Gastroesophageal sphincter (tissue), 4 donors: ENCODE results near the gene ULK4. TPM values are rescaled to one million over a fixed set of nuclear protein-coding genes. Genes with fewer than 3 reads are reported as not detected.

Source experiments
- ATAC-seq: fragments of 150-250 bp; one replicate; pipeline ENCODE4 v1.9.1; 2016; ENCODE audit warnings: mild to moderate bottlenecking, moderate library complexity
- H3K27ac ChIP-seq, 4 donors: fragments of 200-600 bp; sonication (generic) in 3 of 4; 1 replicate in 3 of 4; 2 replicates in 1 of 4; pipeline ENCODE4 v1.5.1; 2016 to 2019
- H3K27me3 ChIP-seq: fragments of 200-600 bp; sonication (generic); one replicate; pipeline ENCODE4 v1.5.1; 2019
- H3K36me3 ChIP-seq, 2 donors: fragments of 200-600 bp; sonication (generic); one replicate each; pipeline ENCODE4 v1.5.1; 2019; ENCODE audit warnings: control low read depth in 1 of 2
- H3K4me1 ChIP-seq, 3 donors: fragments of 200-600 bp; sonication (generic); 1 replicate in 2 of 3; 2 replicates in 1 of 3; pipeline ENCODE4 v1.5.1; 2016 to 2019; ENCODE audit warnings: control low read depth in 2 of 3
- H3K4me3 ChIP-seq, 2 donors: fragments of 200-600 bp; sonication (generic); one replicate each; pipeline ENCODE4 v1.5.1; 2019; ENCODE audit warnings: mild to moderate bottlenecking in 1 of 2, moderate library complexity in 1 of 2
- H3K9me3 ChIP-seq, 3 donors: fragments of 200-600 bp; sonication (generic); one replicate each; pipeline ENCODE4 v1.5.1; 2017 to 2019; ENCODE audit warnings: control low read depth in 2 of 3
- EP300 ChIP-seq: sonication (generic); formaldehyde crosslinking; IDR thresholded peaks from one replicate; pipeline ENCODE4 v1.6.1; 2017; ENCODE audit warnings: antibody characterized with exemption, mild to moderate bottlenecking
- POLR2A ChIP-seq, 2 donors: fragments of 450-650 bp; IDR thresholded peaks; one replicate each; pipeline ENCODE4 v1.6.1; 2017; ENCODE audit warnings: antibody characterized with exemption in 2 of 2, mild to moderate bottlenecking in 2 of 2, moderate library complexity in 1 of 2
- POLR2AphosphoS5 ChIP-seq: sonication (generic); formaldehyde crosslinking; IDR thresholded peaks from one replicate; pipeline ENCODE4 v1.6.1; 2017; ENCODE audit warnings: antibody characterized with exemption
- WGBS, 2 donors: methylation state at CpG; one replicate each; pipeline ENCODE4 v1.1.5; 2018; ENCODE audit warnings: low coverage in 1 of 2; 5-methylcytosine and 5-hydroxymethylcytosine counted together
- total RNA-seq, 4 donors: library from RNA; depleted of rRNA; stranded (reverse); fragments of >200 nt; gene quantifications; one replicate each; pipeline ENCODE4 v1.1.0, GENCODE V29; 2016
- TF ChIP-seq, protein P1 (sequence below), 4 experiments: fragments of 200-600 bp in 2 of 4; fragments of 450-650 bp in 2 of 4; sonication (generic) in 1 of 4; IDR thresholded peaks; one replicate each; pipeline ENCODE4 v1.5.1; 2017 to 2019; ENCODE audit warnings: antibody characterized with exemption in 4 of 4, mild to moderate bottlenecking in 2 of 4, moderate library complexity in 2 of 4

ULK4 gene
- total RNA-seq, 4 donors from 2014 or later = 3.8 to 15.4 (median 8.8) TPM

DNA sequence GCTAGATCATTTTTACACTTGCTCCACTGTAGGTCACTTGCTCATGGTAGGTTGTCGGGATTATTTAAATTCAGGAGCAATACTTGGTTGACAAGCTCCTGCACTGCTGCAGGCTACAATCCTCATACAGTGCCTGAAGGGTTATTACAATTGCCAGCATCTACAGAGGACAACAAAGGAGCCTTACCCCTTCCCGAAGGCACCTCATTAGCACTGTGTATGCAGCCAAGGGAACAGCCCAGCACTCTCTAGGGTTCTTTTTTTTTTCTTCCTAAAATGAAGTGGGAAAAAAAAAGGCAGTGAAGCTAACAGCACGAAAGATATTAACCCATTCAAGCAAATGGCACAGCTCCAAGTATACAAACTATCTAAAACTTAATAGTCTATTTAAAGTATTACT is 142.7 kb downstream of the ULK4 start:
- peaks cover 0 to 1% (median 0%) of the 10 kb centered on the region in 3 donors for H3K9me3 ChIP-seq
- ATAC-seq = no peak
- 25 to 42% methylated on average over 2 to 3 of the region's 3 CpGs for WGBS, 2 donors

DNA sequence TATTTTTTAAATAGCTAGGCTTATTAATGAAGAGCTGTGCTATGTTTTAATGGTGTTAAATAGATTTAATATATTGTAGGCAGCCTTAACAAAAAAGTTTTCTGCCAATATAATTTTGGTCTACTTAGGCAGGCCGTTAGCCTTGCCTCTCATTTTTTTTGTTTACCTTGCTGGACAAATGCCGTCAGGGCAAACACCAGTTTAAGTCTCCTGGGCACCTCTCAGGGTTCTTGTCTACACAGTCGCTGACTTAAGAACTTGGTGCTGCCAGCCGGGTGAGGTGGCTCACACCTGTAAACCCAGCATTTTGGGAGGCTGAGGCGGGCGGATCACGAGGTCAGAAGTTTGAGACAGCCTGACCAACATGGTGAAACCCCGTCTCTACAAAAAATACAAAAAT is 153.3 kb downstream of the ULK4 start:
- Histone ChIP-seq H3K4me3 (no peak overlapping the region), H3K36me3 (no peaks in the 10 kb centered on the region), H3K27me3 (no peaks in the 10 kb centered on the region), H3K27ac (no peak overlapping the region), H3K9me3 (no peaks in the 10 kb centered on the region), H3K4me1 (no peaks in the 10 kb centered on the region)
- WGBS, 2 donors = 85 to 90% methylated on average over 2 of the region's 8 CpGs
- TF ChIP-seq POLR2AphosphoS5 (no peak), POLR2A (IDR thresholded peaks at IDR 0.05) (no peak), EP300 (no peak)
- TF ChIP-seq, protein P1, sequence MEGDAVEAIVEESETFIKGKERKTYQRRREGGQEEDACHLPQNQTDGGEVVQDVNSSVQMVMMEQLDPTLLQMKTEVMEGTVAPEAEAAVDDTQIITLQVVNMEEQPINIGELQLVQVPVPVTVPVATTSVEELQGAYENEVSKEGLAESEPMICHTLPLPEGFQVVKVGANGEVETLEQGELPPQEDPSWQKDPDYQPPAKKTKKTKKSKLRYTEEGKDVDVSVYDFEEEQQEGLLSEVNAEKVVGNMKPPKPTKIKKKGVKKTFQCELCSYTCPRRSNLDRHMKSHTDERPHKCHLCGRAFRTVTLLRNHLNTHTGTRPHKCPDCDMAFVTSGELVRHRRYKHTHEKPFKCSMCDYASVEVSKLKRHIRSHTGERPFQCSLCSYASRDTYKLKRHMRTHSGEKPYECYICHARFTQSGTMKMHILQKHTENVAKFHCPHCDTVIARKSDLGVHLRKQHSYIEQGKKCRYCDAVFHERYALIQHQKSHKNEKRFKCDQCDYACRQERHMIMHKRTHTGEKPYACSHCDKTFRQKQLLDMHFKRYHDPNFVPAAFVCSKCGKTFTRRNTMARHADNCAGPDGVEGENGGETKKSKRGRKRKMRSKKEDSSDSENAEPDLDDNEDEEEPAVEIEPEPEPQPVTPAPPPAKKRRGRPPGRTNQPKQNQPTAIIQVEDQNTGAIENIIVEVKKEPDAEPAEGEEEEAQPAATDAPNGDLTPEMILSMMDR (IDR thresholded peaks at IDR 0.05) = no peak
- no peak for ATAC-seq

More for the DNA sequence above, 142.7 kb downstream of the ULK4 start:
- TF ChIP-seq, protein P1 (IDR thresholded peaks at IDR 0.05) = no peak
- no peak for TF ChIP-seq POLR2AphosphoS5
- TF ChIP-seq POLR2A (IDR thresholded peaks at IDR 0.05) = no peak
- no peak for TF ChIP-seq EP300
- Histone ChIP-seq H3K4me3 (no peak overlapping the region), H3K4me1 (no peaks in the 10 kb centered on the region), H3K27me3 (no peaks in the 10 kb centered on the region), H3K27ac (no peak overlapping the region), H3K36me3 (peaks cover 0 to under 1% of the 10 kb centered on the region in 2 donors)

DNA sequence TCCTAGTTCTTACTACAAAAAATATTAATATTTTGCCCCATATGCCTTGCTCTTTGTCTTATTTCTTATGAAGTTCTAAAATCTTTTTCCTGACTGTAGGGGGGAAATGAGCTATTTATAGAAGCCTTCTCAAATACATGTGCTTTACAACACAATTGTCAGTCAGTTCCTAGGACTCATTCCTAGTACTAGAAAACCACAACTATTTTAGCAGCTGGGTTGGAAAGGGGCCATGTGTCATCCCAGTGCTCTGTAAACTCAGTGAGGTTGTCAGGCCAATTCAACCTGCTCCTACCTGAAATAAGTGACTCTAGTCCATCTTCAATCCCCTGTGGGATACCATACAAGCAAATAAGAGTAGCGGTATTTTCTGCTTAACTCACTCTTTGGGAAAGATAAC is 153.8 kb downstream of the ULK4 start:
- Histone ChIP-seq H3K9me3 (no peaks in the 10 kb centered on the region), H3K27me3 (no peaks in the 10 kb centered on the region), H3K36me3 (no peaks in the 10 kb centered on the region), H3K4me1 (no peaks in the 10 kb centered on the region), H3K4me3 (no peak overlapping the region), H3K27ac (no peak overlapping the region)
- TF ChIP-seq POLR2AphosphoS5 = no peak
- no peak for TF ChIP-seq POLR2A (IDR thresholded peaks at IDR 0.05)
- TF ChIP-seq, protein P1 (IDR thresholded peaks at IDR 0.05) = no peak
- ATAC-seq = no peak
- WGBS, 2 donors = 42 to 100% methylated on average over 1 of the region's 1 CpG

DNA sequence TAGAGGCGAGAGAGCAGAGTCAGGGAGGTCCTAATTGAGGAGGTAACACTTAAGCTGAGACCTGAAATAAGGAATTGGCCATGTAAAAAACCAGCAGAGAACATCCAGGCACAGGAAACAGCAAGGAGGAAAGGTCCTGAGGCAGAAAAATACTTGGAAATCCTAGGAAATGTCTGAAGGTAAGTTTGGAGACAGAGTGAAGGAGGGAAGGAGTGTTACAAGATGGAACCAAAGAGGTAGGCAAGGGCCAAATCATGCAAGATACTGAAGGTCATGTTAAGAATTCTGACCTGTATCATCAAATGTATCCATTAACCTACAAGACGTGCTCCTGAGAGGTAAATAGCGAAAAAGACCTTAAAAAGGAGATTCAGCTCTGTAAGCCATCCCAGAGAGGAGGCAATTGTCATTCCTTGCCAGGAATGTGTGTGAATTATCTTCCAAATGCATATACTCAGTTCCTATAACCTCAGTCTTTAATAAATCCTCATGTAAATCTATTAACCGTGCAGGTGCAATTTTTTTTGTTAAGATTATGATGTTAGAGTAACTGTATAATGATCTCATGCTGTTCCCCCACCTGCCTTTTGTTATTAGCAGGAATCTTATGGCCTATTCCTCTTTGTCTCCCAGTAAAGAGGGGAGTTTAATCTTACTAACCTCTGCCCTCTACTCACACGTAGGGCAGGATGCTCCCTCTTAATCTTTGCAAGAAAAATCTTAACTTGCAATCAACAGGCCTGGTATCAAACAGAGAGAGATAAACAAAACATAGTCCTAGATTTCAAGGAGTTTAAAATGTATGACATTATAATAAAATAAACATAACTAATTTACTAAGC is 166.9 kb downstream of the ULK4 start:
- Histone ChIP-seq H3K4me1 (no peaks in the 10 kb centered on the region), H3K27ac (no peak overlapping the region), H3K4me3 (no peak overlapping the region), H3K36me3 (no peaks in the 10 kb centered on the region), H3K27me3 (no peaks in the 10 kb centered on the region), H3K9me3 (no peaks in the 10 kb centered on the region)
- 63 to 77% methylated on average over 4 to 5 of the region's 5 CpGs for WGBS, 2 donors
- ATAC-seq = no peak
- TF ChIP-seq EP300 = no peak
- no peak for TF ChIP-seq POLR2AphosphoS5
- TF ChIP-seq POLR2A (IDR thresholded peaks at IDR 0.05) = no peak
- TF ChIP-seq, protein P1 (IDR thresholded peaks at IDR 0.05) = no peak

GRCh38 chr3:41792806-41793205 is 169.1 kb downstream of the ULK4 start:
- Histone ChIP-seq H3K27ac (no peak overlapping the region), H3K9me3 (no peaks in the 10 kb centered on the region), H3K27me3 (no peaks in the 10 kb centered on the region), H3K4me3 (no peak overlapping the region), H3K36me3 (no peaks in the 10 kb centered on the region), H3K4me1 (peaks cover 0 to 7% (median 0%) of the 10 kb centered on the region in 3 donors)
- TF ChIP-seq POLR2AphosphoS5 = no peak
- TF ChIP-seq EP300 = no peak
- no peak for TF ChIP-seq POLR2A (IDR thresholded peaks at IDR 0.05)
- TF ChIP-seq, protein P1 (IDR thresholded peaks at IDR 0.05) = no peak
- WGBS, 2 donors = 87% methylated on average over 6 of the region's 7 CpGs; no CpG with 5 or more reads in 1 of the 2 donors
- no peak for ATAC-seq
